ENCODE measurements around the gene NEO1. TPM values are rescaled to one million over a fixed set of nuclear protein-coding genes. Genes with fewer than 3 reads are reported as not detected.

Gene NEO1
- total RNA-seq, 1 donor from 2014 or later, result 37.8 TPM

DNA sequence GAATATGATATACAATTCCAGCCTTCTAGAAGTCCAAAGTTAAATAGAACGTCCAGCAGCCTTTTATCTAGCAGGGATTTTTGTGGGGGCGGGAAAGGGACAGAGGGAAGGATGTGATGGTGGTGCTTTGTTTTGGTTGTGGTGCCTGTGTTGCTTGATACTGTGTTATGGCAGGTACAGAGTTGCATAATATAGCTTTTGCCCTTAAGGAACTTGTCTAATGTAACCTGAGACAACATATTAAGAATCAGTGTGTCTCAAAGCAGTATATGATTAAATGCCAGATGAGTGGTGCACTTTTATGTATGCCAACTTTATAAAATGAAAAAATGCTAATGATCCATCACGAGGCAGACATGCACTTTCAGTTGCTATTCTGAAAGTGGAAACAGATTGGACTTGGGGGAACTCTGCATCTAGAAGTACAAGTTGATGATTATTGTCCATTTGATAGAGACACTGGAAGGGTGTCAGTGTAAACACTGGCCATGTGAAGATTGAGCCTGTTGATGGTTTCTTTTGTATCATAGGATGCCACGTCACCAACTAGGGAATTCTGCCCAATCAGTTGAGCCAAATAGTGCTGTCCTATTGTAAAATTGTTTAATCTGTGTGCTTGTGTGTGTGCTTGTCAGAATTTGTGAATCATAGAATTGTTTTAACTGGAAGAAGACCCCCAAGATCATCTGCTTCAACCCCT lies 23.0 kb downstream of the NEO1 start:
- Histone ChIP-seq H3K27ac (no peak overlapping the region), H3K4me3 (no peak overlapping the region), H3K9me3 (no peaks in the 10 kb centered on the region), H3K27me3 (ENCODE audit: low read depth) (no peaks in the 10 kb centered on the region), H3K36me3 (no peaks in the 10 kb centered on the region), H3K4me1 (peaks cover 43% of the 10 kb centered on the region)
- ATAC-seq, result no peak
- intact Hi-C loops (cut with DNase I), result no loop called here
- no peak for DNase-seq
- no peak for TF ChIP-seq CTCF (IDR thresholded peaks at IDR 0.05)

- DNase-seq, result no peak
- no peaks in the 10 kb centered on the region for H3K27me3 ChIP-seq (ENCODE audit: low read depth)
- intact Hi-C loops (cut with DNase I), result no loop called here
- no peak for TF ChIP-seq CTCF (IDR thresholded peaks at IDR 0.05)
- no peak overlapping the region for H3K4me3 ChIP-seq
- no peaks in the 10 kb centered on the region for H3K36me3 ChIP-seq
- peak in 1 of 2 donors; percentile 6 for ATAC-seq
- no peaks in the 10 kb centered on the region for H3K9me3 ChIP-seq
- peaks cover 48% of the 10 kb centered on the region for H3K4me1 ChIP-seq
- no peak overlapping the region for H3K27ac ChIP-seq
Measured at GRCh38 chr15:73078291-73078690, 26.0 kb downstream of the NEO1 start.

GRCh38 chr15:73078722-73079121 lies 26.5 kb downstream of the NEO1 start:
- Histone ChIP-seq H3K27ac (no peak overlapping the region), H3K4me3 (no peak overlapping the region), H3K4me1 (peaks cover 48% of the 10 kb centered on the region), H3K9me3 (no peaks in the 10 kb centered on the region), H3K27me3 (ENCODE audit: low read depth) (no peaks in the 10 kb centered on the region), H3K36me3 (no peaks in the 10 kb centered on the region)
- no peak for DNase-seq
- intact Hi-C loops (cut with DNase I), result no loop called here
- peak; percentile 57 to 79 for ATAC-seq
- no peak for TF ChIP-seq CTCF (IDR thresholded peaks at IDR 0.05)

GRCh38 chr15:73079565-73079964 lies 27.3 kb downstream of the NEO1 start:
- Histone ChIP-seq H3K9me3 (no peaks in the 10 kb centered on the region), H3K27ac (no peak overlapping the region), H3K36me3 (no peaks in the 10 kb centered on the region), H3K27me3 (ENCODE audit: low read depth) (no peaks in the 10 kb centered on the region), H3K4me3 (no peak overlapping the region), H3K4me1 (peaks cover 44% of the 10 kb centered on the region)
- ATAC-seq (no peak), DNase-seq (no peak)
- no peak for TF ChIP-seq CTCF (IDR thresholded peaks at IDR 0.05)
- intact Hi-C loops (cut with DNase I), result no loop called here

DNA sequence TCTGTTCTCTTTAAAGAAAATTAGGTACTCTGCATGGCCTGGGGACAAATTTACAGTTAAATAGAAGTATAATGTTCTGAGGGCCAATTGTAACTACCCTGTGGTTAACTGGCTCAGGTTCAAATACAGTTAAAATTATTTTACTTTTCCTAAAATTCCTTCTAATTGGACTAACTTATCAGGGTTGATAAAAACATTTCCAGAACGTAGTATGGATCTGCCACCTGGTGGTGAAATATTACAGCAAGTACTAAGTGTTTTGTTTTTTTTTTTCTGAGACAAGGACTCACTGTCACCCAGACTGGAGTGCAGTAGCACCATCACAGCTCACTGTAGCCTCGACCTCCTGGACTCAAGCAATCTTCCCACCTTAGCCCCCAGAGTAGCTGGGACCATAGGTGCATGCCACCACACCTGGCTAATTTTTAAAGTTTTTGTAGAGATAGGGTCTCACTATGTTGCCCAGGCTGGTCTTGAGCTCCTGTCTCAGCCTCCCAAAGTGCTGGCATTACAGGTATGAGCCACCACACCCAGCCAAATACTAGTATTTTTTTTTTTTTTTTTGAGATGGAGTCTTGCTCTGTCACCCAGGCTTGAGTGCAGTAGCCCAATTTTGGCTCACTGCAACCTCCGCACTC lies 29.2 kb downstream of the NEO1 start:
- intact Hi-C loops (cut with DNase I), result no loop called here
- Histone ChIP-seq H3K27ac (no peak overlapping the region), H3K4me3 (no peak overlapping the region), H3K36me3 (no peaks in the 10 kb centered on the region), H3K9me3 (no peaks in the 10 kb centered on the region), H3K27me3 (ENCODE audit: low read depth) (no peaks in the 10 kb centered on the region), H3K4me1 (peaks cover 28% of the 10 kb centered on the region)
- peak; percentile 64 for ATAC-seq
- no peak for DNase-seq
- TF ChIP-seq CTCF (IDR thresholded peaks at IDR 0.05), result peak; percentile 72

All from lower lobe of right lung (tissue), 2 donors.